Measurements from ENCODE around the gene ATP2B2.

ATP2B2 gene

DNA sequence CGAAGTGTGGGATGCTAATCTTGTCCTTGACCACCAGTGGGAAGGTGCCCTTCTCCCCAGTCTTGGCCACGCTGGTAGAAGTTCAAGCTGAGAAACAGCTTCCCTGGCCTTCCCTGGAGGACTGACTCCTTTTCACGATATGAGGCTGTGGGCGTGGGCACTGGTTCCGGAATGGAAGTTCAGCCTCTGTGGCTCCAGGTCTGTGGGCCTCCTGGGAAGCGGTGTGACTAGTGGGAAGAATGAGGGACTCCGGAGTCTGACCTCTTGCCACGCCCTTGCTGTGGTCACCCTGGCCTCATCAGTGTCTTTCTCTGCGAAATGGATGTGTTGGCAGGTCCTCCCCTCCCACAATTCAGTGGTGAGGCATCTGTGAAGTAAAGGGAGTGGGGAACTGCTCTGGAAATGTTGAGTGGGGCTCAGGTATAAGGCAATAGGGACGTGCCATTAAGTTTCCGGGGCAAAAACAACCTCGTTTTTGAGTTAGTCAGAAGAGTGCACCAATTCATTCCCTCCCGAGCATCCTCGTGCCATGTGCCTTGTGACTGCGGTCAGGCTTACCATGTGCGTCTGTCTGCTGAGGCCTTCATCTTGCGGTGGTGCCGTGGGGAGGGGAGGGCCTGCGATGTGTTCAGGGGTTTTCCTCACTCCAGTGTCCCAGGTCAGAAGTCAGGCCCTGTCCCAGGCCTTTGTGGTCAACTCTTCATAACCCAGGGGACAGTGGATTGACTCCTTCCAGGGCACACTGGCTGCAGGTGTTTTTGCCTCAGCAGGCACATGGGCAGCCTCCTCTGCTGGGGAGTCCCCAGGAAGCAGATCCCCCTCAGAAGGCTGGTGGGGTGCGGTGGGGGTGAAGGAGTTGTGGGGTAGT lies 172.7 kb downstream of the ATP2B2 start:
- TF ChIP-seq ZNF274 (IDR thresholded peaks at IDR 0.05; ENCODE audit: low read depth, low read length) = no peak
- no peak overlapping the region for H3K4me3 ChIP-seq (ENCODE audit: low read length)

DNA sequence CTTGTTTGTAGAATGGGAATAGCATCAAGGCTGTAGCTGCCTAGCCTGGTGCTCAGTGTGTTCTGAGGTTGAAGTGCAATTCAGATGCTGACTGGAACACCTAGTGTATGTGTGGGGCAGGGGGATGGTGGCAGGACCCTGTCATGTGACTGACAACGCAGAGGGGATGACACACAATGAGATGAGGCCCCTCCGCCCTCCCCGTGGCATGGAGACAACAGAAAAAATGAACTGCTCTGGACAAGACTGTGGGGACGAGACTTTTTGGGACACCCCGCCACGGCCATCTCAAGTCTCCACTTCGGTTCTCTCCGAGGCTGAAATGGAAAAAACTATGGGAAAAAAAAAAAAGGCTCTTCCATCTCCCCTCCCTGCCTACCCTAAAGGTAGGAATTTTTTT lies 174.1 kb downstream of the ATP2B2 start:
- TF ChIP-seq ZNF274 (IDR thresholded peaks at IDR 0.05; ENCODE audit: low read depth, low read length) = no peak
- H3K4me3 ChIP-seq (ENCODE audit: low read length) = no peak overlapping the region

DNA sequence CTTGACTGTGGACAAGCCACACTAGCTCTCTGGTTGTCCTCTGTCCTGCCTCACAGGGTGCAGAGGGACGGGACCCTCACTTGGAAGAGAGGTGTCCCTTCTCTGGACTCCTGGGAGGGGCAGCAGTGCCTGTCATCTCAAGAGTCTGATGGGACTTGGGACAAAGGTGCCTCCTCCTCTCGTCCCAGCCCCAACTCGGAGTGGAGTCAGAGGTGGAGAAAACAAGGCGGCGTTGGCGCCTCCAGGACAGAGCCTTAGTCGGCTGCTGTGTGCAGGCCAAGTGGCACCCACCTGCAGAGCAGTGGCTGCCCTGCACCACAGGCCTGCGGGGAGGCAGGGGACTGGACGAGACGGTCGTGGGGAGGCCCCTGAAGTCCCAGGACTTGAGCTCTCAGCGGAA lies 175.1 kb downstream of the ATP2B2 start:
- no peak overlapping the region for H3K4me3 ChIP-seq (ENCODE audit: low read length)
- TF ChIP-seq ZNF274 (IDR thresholded peaks at IDR 0.05; ENCODE audit: low read depth, low read length) = no peak

DNA sequence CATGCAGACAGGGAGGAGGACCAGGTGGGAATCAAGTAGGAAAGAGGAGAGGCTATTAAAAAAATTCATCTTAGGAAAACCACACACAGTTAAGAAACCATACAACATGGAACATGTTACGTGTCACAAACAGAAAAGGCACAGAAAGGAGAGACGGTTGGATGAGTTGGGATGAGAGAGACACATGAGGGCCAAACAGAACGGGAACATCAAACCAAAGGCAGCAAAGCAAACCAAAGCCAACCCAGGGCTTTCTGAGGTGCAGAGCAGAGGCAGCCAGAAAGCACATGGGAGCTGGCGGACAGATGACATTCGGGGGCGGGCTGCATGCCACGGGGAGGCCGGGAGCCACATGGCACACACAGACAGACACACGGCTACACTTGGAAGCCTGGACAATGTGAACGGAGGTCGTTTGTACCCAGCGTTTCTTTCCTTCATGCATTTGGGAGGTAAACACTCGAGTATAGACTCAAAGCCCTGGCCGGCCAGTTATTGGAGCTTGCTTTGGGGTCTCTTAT lies 175.8 kb downstream of the ATP2B2 start:
- H3K4me3 ChIP-seq (ENCODE audit: low read length) = no peak overlapping the region
- no peak for TF ChIP-seq ZNF274 (IDR thresholded peaks at IDR 0.05; ENCODE audit: low read depth, low read length)

DNA sequence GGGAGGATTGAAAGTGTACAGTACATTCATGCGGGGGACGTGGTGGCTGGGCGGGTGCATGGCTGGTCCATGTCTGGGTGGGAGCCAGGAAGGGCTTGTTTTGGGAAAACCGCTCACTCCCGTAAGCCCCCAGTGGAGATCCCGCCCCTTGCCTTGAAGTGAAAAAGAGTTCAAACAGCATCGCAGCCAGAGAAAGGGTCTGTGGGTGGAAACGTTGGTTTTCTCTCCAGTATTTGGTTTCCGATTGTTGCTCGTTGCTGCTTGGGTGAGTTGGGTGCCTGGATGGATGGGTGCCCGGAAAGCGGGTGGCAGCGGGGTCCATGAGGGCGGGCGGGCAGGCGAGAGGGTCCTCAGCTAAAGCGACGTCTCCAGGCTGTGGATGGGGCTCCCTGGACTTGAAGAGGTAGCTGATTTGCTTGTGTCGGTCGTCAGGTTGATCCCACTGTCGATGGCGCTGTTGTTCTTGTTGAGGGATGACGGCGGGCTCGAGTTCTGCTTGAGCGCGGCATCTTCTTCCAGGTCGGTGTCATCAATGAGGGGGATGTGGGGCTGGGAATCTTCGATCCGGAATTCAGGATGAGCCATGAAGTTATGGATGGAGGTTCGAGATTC lies 176.8 kb downstream of the ATP2B2 start:
- no peak overlapping the region for H3K4me3 ChIP-seq (ENCODE audit: low read length)
- no peak for TF ChIP-seq ZNF274 (IDR thresholded peaks at IDR 0.05; ENCODE audit: low read depth, low read length)

DNA sequence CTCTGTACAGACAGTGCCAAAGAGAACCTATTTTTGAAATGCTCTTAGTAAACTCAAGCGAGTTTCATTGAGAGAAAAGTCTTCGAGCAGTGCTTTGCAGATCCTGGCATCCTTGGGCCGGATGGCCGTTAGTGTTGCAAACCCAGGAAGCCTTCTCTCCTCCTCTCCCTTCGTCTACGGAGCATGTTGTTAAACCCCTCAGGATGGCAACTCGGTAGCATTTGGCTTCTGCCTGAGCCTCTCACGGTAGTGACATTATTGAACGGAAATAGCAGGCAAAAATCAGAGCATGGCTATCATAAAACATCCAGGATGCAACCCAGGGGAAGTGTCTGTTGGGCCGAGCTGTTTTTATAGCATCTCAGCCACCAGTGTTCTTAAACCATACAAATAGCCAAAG lies 177.8 kb downstream of the ATP2B2 start:
- H3K4me3 ChIP-seq (ENCODE audit: low read length) = no peak overlapping the region
- no peak for TF ChIP-seq ZNF274 (IDR thresholded peaks at IDR 0.05; ENCODE audit: low read depth, low read length)

DNA sequence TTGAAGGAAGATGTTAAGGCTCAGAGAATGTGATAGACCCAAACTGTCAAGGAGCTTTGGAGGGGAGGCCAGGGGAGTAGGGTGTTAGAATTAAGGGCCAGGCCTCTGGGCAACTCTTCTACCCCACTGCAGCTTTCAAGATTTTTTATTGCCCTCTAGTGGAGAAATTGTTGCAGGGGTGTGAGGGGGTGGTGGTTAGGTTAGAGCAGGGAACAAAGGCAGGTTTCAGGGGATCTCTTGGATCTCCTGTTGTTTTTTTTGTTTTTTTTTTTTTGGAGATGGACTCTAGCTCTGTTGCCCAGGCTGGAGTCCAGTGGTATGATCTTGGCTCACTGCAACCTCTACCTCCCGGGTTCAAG lies 183.1 kb downstream of the ATP2B2 start:
- no peak for TF ChIP-seq ZNF274 (IDR thresholded peaks at IDR 0.05; ENCODE audit: low read depth, low read length)
- H3K4me3 ChIP-seq (ENCODE audit: low read length) = no peak overlapping the region

DNA sequence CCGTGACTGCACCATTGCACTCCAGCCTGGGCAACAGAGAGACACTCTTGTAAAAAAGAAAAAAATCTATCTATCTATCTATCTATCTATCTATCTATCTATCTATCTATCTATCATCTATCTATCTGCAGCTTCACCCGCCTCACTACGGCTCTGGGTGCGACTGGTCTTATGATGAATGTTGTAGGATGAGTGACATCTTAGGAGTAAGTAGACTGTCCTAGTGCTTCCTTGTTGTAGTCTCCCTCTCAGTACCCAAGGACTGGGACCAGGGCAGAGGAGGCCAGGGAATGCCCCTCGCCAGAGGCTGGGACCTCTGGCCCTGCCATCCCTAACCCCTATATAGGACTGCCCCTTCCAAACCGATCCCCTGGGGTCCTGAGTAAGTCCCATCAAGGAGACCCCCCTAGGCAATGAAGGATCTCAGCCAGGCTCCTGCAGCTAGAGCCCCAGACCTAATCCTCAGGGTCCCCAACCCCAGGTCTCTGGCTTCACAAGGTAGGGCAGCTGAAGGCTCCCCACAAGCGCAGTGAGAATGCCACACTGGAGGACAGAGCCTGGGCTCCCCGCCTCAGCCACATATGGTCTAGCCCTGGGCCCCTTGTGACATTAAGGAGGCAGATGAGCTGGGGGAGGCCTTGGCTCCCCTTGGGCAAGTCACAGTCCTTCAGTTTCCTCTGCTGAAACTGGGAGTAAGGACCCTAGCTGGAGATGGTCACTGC lies 183.6 kb downstream of the ATP2B2 start:
- TF ChIP-seq ZNF274 (IDR thresholded peaks at IDR 0.05; ENCODE audit: low read depth, low read length) = no peak

DNA sequence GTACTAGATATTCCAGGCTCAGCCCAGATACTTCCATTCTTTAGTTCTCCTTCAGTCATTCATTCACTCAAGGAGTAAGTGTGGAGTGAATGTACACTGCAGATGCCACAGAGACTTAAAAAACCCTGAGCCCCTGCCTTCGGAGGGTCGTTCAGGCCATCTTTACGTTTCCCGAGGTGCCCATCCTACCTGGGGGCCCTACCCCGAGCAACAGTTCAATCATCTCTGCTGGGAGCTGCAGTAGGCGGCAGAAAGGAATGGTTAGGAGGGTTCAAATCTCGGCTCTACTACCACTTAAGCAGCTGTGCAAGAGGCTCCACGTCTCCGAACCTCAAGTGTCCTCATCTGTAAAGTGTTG lies 185.1 kb downstream of the ATP2B2 start:
- peak overlapping the region; percentile 98 for H3K4me3 ChIP-seq (ENCODE audit: low read length)
- no peak for TF ChIP-seq ZNF274 (IDR thresholded peaks at IDR 0.05; ENCODE audit: low read depth, low read length)

More for the DNA sequence above, 183.6 kb downstream of the ATP2B2 start:
- no peak overlapping the region for H3K4me3 ChIP-seq (ENCODE audit: low read length)

DNA sequence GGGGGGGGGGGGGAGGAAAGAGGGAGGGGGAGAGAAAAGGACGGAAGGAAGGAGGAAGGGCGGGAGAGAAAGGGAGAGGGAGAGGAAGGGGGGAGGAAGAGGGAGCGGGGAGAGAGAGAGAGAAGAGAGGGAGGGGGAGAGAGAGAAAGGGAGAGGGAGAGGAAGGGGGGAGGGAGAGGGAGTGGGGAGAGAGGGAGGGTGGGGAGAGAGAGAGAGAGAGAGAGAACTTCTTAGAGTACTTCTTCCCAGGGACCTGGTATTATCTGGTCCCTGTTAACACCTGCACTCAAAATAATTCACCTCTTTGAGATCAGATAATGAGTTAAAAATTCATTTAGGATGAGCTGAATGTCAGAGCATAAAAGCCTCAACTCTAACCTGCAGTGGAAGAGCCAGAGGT lies 185.6 kb downstream of the ATP2B2 start:
- peak overlapping the region; percentile 98 for H3K4me3 ChIP-seq (ENCODE audit: low read length)
- TF ChIP-seq ZNF274 (IDR thresholded peaks at IDR 0.05; ENCODE audit: low read depth, low read length) = no peak

DNA sequence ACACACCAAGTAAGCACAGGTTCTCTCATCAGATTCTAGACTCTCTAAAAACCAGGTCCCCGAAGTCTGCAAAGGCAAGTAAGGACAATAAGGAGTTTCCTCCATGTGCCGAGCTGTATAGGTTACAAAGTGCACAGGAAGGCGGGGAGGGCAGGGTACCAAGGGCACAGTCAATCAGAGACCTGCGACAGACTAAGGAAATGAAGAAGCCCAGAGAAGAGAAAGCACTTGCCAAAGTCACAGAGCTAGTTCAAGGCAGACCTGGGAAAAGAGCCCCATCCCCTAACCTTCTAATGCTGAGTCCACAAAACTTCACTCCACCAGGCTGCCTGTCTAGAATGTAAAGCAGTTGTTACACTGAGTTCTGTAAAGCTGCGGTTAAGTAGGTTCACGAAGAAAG lies 186.1 kb downstream of the ATP2B2 start:
- peak overlapping the region; percentile 26; the same call in 1 of the 2 replicates for H3K4me3 ChIP-seq (ENCODE audit: low read length)

DNA sequence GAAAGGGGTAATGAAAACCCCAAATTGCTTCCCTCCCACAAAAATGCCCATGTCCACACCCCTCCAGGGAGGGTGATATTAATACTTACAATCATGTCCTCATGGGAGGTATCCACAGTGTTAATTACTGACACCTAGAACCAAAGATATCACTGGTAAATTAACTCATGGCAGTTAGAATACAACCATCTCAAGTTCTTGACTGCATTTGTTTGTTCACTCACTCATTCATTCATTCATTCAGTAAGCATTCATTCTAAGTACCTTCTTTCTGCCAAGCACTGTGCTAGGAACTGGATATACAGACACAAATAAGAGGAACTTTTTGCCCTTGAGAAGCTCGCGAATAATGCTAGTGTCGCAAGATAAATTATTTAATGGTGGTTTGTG lies 187.4 kb downstream of the ATP2B2 start:
- no peak for TF ChIP-seq ZNF274 (IDR thresholded peaks at IDR 0.05; ENCODE audit: low read depth, low read length)
- H3K4me3 ChIP-seq (ENCODE audit: low read length) = no peak overlapping the region

More for the DNA sequence above, 186.1 kb downstream of the ATP2B2 start:
- no peak for TF ChIP-seq ZNF274 (IDR thresholded peaks at IDR 0.05; ENCODE audit: low read depth, low read length)

DNA sequence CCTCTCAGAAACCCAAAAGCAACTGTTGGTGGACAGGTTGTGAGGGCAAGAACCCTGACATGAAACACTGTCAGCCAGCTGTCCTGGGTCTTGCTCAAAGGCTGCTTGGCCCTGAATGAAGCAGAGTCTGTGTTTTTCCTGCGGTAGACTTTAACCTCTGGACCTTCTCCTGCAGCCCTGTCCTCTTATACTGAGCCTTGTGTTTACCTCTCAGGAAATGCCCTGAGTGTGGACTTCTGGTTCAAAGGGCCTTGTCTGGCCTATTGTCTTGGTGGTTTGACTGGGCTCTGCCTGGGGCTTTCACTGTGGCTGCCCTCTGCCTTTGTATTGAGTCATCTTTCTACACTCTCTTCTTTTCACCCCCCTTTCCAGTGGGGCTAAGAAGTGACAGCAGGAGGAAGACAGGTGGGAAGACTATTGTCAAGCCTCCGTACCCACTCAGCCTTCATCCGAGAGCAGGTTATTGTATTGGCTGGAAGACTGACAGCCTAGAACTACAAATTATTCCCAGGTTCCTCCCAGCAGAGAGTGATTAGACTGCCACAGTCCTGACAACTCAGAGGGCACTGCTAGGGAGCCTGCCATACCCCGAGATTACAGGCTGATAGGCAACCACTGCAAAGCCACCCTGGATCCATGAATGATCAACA lies 187.9 kb downstream of the ATP2B2 start:
- H3K4me3 ChIP-seq (ENCODE audit: low read length) = no peak overlapping the region
- TF ChIP-seq ZNF274 (IDR thresholded peaks at IDR 0.05; ENCODE audit: low read depth, low read length) = no peak

DNA sequence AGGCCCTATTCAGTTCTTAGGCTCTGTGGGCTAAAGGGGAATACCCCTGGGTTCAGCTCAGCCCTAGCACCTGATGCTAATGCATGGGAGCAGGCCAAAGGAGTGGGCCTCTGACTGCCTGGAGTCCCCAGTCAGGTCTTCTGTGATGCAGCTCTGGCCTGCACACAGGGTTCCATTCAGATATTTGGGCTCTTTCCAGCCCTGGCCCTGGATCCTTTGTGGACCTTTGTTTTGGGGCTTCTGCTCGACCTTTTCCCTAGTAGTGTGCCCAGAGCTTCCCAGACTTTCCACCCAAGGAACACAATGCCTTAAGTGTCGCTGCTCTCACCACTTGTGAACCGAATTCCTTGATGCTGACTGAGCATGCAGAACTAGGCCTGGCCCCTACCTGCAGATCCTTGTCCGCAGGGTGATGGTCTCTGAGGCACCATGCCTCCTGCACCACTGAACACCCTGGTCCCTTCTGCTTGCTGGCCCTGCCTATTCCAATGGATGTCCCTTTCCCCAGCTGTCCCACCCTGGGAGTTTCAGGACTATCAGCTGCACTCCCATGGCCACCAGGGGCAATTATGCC lies 189.5 kb downstream of the ATP2B2 start:
- TF ChIP-seq ZNF274 (IDR thresholded peaks at IDR 0.05; ENCODE audit: low read depth, low read length) = no peak

More for the DNA sequence above, 189.5 kb downstream of the ATP2B2 start:
- no peak overlapping the region for H3K4me3 ChIP-seq (ENCODE audit: low read length)
